ENCODE results near the gene CNOT11. TPM values are rescaled to one million over a fixed set of nuclear protein-coding genes. Genes with fewer than 3 reads are reported as not detected.
A peak's percentile ranks its signal among the peaks of the same experiment; 100 is the strongest.
"Not testable (repeated sequence)": the region's sequence is repeated elsewhere in the genome, so short reads cannot be mapped to it uniquely, and the experiment has no call there.

Gene CNOT11
- total RNA-seq, 1 donor = 51.0 TPM

DNA sequence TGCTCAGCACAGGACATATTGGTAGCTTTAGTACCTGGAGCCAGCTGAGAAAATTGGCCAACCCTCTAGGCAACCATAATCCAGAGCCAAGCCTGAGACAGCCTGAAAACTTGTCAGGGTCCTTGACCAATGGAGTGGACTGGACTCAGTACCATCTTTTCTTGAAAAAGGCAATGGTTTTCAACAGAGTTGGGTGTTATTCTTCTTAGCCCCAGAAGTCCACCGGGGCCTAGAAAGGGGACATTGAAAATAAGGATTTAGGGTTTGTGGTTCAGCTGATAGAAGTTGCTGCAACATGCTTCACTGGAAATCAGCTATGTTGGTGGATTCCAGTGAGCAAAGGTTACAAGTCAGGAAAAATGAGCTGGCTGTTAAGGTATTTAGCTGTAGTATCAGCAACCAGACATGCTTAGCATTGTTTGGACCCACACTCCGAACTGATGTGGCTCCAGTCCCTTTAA is 22.1 kb upstream of the CNOT11 start:
- H3K4me3 ChIP-seq (ENCODE audit: low read depth, low read length) = no peak overlapping the region
- peak; percentile 11 for DNase-seq (ENCODE audit: low read depth)
- TF ChIP-seq, protein P1, sequence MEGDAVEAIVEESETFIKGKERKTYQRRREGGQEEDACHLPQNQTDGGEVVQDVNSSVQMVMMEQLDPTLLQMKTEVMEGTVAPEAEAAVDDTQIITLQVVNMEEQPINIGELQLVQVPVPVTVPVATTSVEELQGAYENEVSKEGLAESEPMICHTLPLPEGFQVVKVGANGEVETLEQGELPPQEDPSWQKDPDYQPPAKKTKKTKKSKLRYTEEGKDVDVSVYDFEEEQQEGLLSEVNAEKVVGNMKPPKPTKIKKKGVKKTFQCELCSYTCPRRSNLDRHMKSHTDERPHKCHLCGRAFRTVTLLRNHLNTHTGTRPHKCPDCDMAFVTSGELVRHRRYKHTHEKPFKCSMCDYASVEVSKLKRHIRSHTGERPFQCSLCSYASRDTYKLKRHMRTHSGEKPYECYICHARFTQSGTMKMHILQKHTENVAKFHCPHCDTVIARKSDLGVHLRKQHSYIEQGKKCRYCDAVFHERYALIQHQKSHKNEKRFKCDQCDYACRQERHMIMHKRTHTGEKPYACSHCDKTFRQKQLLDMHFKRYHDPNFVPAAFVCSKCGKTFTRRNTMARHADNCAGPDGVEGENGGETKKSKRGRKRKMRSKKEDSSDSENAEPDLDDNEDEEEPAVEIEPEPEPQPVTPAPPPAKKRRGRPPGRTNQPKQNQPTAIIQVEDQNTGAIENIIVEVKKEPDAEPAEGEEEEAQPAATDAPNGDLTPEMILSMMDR (IDR thresholded peaks at IDR 0.05; ENCODE audit: insufficient read depth, low read depth, low read length) = no peak

DNA sequence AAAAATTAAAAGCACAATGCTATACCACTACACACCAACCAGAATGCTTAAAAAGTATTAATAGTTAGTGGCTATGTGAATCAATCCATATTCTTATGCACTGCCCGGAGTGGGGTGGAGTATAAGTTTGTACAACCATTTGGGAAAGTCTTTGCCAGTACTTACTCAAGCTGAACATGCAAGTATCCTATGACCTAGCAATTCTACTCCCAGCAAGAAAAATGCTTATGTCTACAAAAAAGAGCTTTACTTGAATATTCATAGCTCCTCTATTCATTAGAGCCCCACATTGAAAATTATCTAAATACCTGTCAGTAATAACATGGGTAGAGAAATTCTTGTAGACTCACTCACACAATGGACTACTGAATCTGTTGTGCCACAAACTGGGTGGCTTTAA is 21.4 kb upstream of the CNOT11 start:
- TF ChIP-seq, protein P1 (IDR thresholded peaks at IDR 0.05; ENCODE audit: insufficient read depth, low read depth, low read length) = no peak
- DNase-seq (ENCODE audit: low read depth) = no peak
- H3K4me3 ChIP-seq (ENCODE audit: low read depth, low read length) = no peak overlapping the region

DNA sequence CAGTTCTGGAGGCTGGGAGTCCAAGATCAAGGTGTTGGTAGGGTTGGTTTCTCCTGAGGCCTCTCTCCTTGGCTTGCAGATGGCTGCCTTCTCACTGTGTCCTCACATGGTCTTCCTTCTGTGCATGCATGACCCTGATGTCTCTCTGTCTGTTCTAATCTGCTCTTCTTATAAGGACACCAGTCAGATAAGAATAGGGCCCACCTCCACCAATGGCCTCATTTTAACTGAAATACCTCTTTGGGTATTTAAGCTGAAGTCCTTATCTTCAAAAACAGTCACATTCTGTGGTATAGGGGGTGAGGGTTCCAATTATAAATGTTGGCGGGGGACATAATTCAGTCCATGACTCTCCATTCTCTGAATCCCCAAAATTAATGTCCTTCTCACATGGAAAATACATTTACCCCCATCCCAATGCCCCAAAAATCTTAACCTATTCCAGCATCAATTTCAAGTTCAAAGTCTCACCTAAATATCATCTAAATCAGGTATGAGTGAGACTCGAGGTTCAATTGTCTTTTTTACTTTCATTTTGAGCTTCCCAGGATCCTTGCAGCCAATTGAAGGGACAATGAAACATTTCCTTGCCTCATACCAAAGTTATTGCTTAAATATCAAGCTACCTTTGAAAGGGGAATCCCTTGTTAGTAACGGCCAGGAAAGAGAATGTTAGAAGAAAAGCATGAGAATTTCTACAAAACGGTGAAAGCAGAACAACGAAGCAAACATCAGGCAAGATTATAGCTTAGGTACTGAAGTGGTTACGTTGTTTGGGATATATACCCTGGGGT is 20.6 kb upstream of the CNOT11 start:
- TF ChIP-seq, protein P1 (IDR thresholded peaks at IDR 0.05; ENCODE audit: insufficient read depth, low read depth, low read length) = no peak
- H3K4me3 ChIP-seq (ENCODE audit: low read depth, low read length) = no peak overlapping the region
- no peak for DNase-seq (ENCODE audit: low read depth)

DNA sequence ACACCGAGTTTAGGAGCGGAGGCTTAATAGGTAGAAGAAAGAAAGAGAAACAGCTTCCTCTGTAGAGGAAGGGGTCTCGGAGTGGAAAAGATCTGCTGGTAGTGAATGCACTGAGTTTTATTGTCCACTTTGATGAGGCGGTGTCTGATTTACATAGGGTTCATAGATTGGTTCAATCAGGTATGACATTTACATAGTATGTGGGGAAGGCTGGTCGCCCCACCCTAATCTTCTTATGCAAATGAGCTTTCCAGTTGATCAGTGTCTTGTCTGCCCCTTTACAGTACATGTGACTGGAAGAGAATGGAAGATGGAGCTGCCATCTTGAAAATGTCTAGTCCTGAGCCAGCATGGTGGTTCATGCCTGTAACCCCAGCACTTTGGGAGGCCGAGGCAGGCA is 19.9 kb upstream of the CNOT11 start:
- TF ChIP-seq, protein P1 (IDR thresholded peaks at IDR 0.05; ENCODE audit: insufficient read depth, low read depth, low read length) = no peak
- no peak overlapping the region for H3K4me3 ChIP-seq (ENCODE audit: low read depth, low read length)
- no peak for DNase-seq (ENCODE audit: low read depth)

DNA sequence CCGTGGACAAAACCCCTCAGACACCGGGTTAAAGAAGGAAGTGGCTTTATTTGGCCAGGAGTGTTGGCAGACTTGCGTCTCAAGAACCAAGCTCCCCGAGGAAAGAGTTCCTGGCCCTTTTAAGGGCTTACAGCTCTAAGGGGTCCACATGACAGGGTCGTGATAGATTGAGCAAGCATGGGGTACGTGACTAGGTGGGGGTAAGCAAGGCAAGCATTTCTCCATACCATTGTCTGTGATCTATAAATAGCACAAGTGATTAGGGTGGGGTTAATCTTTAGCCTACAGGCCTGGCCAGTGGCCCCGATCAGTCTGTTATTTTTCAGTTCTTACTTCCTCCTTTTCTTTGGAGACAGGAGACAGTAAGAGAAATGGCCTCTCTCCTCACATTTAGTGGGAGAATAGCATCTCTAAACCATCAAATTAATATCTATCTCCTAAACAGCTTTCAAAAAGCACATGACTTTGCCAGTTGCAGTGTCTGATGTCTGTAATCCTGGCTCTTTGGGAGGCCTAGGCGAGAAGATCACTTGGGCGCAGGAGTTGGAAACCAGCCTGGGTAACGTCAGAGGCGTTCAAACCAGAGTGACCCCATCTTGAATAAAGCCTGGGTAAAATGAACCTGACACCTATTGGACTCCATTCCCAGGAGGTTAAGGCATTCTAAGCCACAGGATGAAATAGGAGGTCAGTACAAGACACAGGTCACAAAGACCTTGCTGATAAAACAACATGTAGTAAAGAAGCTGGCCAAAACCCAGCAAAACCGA is 18.3 kb upstream of the CNOT11 start:
- H3K4me3 ChIP-seq (ENCODE audit: low read depth, low read length) = no peak overlapping the region
- no peak for DNase-seq (ENCODE audit: low read depth)
- TF ChIP-seq, protein P1 (IDR thresholded peaks at IDR 0.05; ENCODE audit: insufficient read depth, low read depth, low read length) = no peak

DNA sequence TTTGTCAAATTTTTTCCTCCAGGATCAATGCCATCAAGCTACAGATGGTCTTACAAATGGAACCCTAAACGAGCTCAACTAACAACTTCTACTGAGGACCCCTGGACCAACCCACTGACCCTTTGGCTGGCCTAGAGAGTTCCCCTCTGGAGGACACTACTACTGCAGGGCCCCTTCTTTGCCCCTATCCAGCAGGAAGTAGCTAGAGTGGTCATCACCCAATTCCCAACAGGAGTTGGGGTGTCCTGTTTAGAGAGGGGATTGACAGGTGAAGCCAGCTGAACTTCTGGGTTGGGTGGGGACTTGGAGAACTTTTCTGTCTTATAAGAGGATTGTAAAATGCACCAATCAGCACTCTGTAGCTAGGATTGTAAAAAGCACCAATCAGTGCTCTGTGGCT is 16.7 kb upstream of the CNOT11 start:
- not testable (repeated sequence) for H3K4me3 ChIP-seq (ENCODE audit: low read depth, low read length); DNase-seq (ENCODE audit: low read depth)

DNA sequence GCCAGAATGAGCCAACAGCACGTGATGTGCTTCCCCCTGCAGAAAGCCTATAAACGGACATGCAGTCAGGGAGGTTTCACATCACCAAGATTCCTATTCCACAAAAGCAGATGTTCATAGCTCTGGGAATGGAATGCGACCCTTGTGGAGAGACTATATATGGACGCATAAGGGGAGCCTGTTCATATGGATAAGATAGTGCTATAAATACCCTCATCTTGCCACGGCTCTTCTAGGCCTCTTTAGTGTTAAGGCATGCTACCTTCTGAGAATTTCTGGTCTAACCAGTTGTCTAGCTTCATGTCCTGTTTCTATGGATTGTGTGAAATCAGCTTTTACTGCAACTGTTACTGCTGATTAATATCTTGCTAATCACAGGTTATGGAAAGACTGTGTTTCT is 14.7 kb upstream of the CNOT11 start:
- DNase-seq (ENCODE audit: low read depth) = peak; percentile 40
- H3K4me3 ChIP-seq (ENCODE audit: low read depth, low read length) = not testable (repeated sequence)

All from fibroblast of villous mesenchyme (primary cell).